Mesodermal cell (in vitro differentiated cells): ENCODE results near the gene TCHP.

Source experiments
- H3K27ac ChIP-seq: 2 replicates; pipeline ENCODE4 v1.7.0; 2013; ENCODE audit warnings: mild to moderate bottlenecking, low read depth, low read length, moderate library complexity; ENCODE audit not compliant: severe bottlenecking
- H3K36me3 ChIP-seq: 2 replicates; pipeline ENCODE4 v1.7.1; 2013; ENCODE audit warnings: mild to moderate bottlenecking, low read length, moderate library complexity; ENCODE audit not compliant: control insufficient read depth, insufficient read depth
- H3K4me1 ChIP-seq: one replicate; pipeline ENCODE4 v1.7.1; 2013; ENCODE audit warnings: mild to moderate bottlenecking, low read length; ENCODE audit not compliant: insufficient read depth, control insufficient read depth, poor library complexity, severe bottlenecking
- H3K4me3 ChIP-seq: 2 replicates; pipeline ENCODE4 v1.7.0; 2013; ENCODE audit warnings: low read length, control low read depth, mild to moderate bottlenecking; ENCODE audit not compliant: insufficient read depth, poor library complexity, severe bottlenecking; ENCODE audit errors: extremely low read depth
- H3K9me3 ChIP-seq: 2 replicates; pipeline ENCODE4 v1.7.1; 2013; ENCODE audit warnings: mild to moderate bottlenecking, low read length, moderate library complexity; ENCODE audit not compliant: control insufficient read depth
- WGBS, 2 experiments: methylation state at CpG; one replicate each; pipeline ENCODE4 v1.1.5; 2013; ENCODE audit warnings: missing lambda C conversion rate in 2 of 2; ENCODE audit not compliant: insufficient coverage in 2 of 2; 5-methylcytosine and 5-hydroxymethylcytosine counted together

TCHP gene

GRCh38 chr12:109950625-109951024 lies 50.6 kb downstream of the TCHP start:
- H3K36me3 ChIP-seq: peaks cover 69% of the 10 kb centered on the region
- H3K4me1 ChIP-seq: peaks cover 37% of the 10 kb centered on the region
- peak overlapping the region; percentile 64 for H3K27ac ChIP-seq
- H3K9me3 ChIP-seq: no peaks in the 10 kb centered on the region
- H3K4me3 ChIP-seq: no peak overlapping the region

GRCh38 chr12:109951136-109951535 lies 51.1 kb downstream of the TCHP start:
- H3K27ac ChIP-seq: peak overlapping the region; percentile 64
- peaks cover 71% of the 10 kb centered on the region for H3K36me3 ChIP-seq
- H3K4me3 ChIP-seq: no peak overlapping the region
- WGBS, 2 experiments: 86 to 89% methylated on average over 3 to 4 of the region's 5 CpGs
- H3K4me1 ChIP-seq: peaks cover 37% of the 10 kb centered on the region
- H3K9me3 ChIP-seq: no peaks in the 10 kb centered on the region

GRCh38 chr12:109951751-109952150 lies 51.7 kb downstream of the TCHP start:
- no peaks in the 10 kb centered on the region for H3K9me3 ChIP-seq
- no peak overlapping the region for H3K4me3 ChIP-seq
- H3K27ac ChIP-seq: peak overlapping the region; percentile 32
- peaks cover 30% of the 10 kb centered on the region for H3K4me1 ChIP-seq
- WGBS, 2 experiments: 92% methylated on average over 7 of the region's 7 CpGs
- H3K36me3 ChIP-seq: peaks cover 71% of the 10 kb centered on the region

- H3K4me3 ChIP-seq: no peak overlapping the region
Measured at GRCh38 chr12:109952160-109952858, 52.2 kb downstream of the TCHP start.

GRCh38 chr12:109952873-109953272 lies 52.8 kb downstream of the TCHP start:
- Histone ChIP-seq H3K4me1 (peaks cover 23% of the 10 kb centered on the region), H3K27ac (no peak overlapping the region), H3K4me3 (no peak overlapping the region), H3K36me3 (peaks cover 64% of the 10 kb centered on the region), H3K9me3 (no peaks in the 10 kb centered on the region)
- WGBS, 2 experiments: 100% methylated on average over 3 to 4 of the region's 8 CpGs

More at GRCh38 chr12:109952160-109952858, 52.2 kb downstream of the TCHP start:
- Histone ChIP-seq H3K27ac (no peak overlapping the region), H3K9me3 (no peaks in the 10 kb centered on the region), H3K4me1 (peaks cover 25% of the 10 kb centered on the region), H3K36me3 (peaks cover 70% of the 10 kb centered on the region)
- WGBS, 2 experiments: 92 to 97% methylated on average over 8 to 10 of the region's 11 CpGs

- Histone ChIP-seq H3K4me3 (no peak overlapping the region), H3K4me1 (peaks cover 23% of the 10 kb centered on the region), H3K27ac (no peak overlapping the region), H3K36me3 (peaks cover 61% of the 10 kb centered on the region), H3K9me3 (no peaks in the 10 kb centered on the region)
- WGBS, 2 experiments: 95 to 100% methylated on average over 4 to 5 of the region's 5 CpGs
Measured at GRCh38 chr12:109953656-109954055, 53.6 kb downstream of the TCHP start.

- Histone ChIP-seq H3K9me3 (no peaks in the 10 kb centered on the region), H3K36me3 (peaks cover 52% of the 10 kb centered on the region), H3K27ac (no peak overlapping the region), H3K4me1 (no peaks in the 10 kb centered on the region), H3K4me3 (no peak overlapping the region)
- WGBS, 2 experiments: 86 to 100% methylated on average over 4 to 7 of the region's 7 CpGs
Measured at GRCh38 chr12:109958374-109958773, 58.3 kb downstream of the TCHP start.

- H3K36me3 ChIP-seq: peaks cover 51% of the 10 kb centered on the region
- H3K4me1 ChIP-seq: no peaks in the 10 kb centered on the region
- WGBS, 2 experiments: 100% methylated on average over 1 to 2 of the region's 8 CpGs
Measured at GRCh38 chr12:109959411-109960093, 59.5 kb downstream of the TCHP start.

GRCh38 chr12:109961201-109961600 lies 61.1 kb downstream of the TCHP start:
- Histone ChIP-seq H3K4me1 (no peaks in the 10 kb centered on the region), H3K4me3 (no peak overlapping the region), H3K9me3 (no peaks in the 10 kb centered on the region), H3K36me3 (peaks cover 56% of the 10 kb centered on the region), H3K27ac (no peak overlapping the region)
- 95 to 97% methylated on average over 14 of the region's 14 CpGs for WGBS, 2 experiments

More at GRCh38 chr12:109959411-109960093, 59.5 kb downstream of the TCHP start:
- Histone ChIP-seq H3K27ac (no peak overlapping the region), H3K4me3 (no peak overlapping the region), H3K9me3 (no peaks in the 10 kb centered on the region)

- Histone ChIP-seq H3K4me3 (no peak overlapping the region), H3K4me1 (no peaks in the 10 kb centered on the region), H3K27ac (no peak overlapping the region), H3K36me3 (peaks cover 58% of the 10 kb centered on the region), H3K9me3 (no peaks in the 10 kb centered on the region)
- 87 to 94% methylated on average over 3 to 5 of the region's 6 CpGs for WGBS, 2 experiments
Measured at GRCh38 chr12:109961612-109962011, 61.5 kb downstream of the TCHP start.

GRCh38 chr12:109962398-109962797 lies 62.3 kb downstream of the TCHP start:
- H3K36me3 ChIP-seq: peaks cover 59% of the 10 kb centered on the region
- H3K9me3 ChIP-seq: no peaks in the 10 kb centered on the region
- no peak overlapping the region for H3K27ac ChIP-seq
- 75 to 83% methylated on average over 2 to 3 of the region's 3 CpGs for WGBS, 2 experiments
- H3K4me3 ChIP-seq: no peak overlapping the region
- H3K4me1 ChIP-seq: no peaks in the 10 kb centered on the region
